Measurements from ENCODE around the gene PIK3C2G. TPM values are rescaled to one million over a fixed set of nuclear protein-coding genes. Genes with fewer than 3 reads are reported as not detected.

Gene PIK3C2G
- total RNA-seq, 2 donors from 2014 or later = not detected

DNA sequence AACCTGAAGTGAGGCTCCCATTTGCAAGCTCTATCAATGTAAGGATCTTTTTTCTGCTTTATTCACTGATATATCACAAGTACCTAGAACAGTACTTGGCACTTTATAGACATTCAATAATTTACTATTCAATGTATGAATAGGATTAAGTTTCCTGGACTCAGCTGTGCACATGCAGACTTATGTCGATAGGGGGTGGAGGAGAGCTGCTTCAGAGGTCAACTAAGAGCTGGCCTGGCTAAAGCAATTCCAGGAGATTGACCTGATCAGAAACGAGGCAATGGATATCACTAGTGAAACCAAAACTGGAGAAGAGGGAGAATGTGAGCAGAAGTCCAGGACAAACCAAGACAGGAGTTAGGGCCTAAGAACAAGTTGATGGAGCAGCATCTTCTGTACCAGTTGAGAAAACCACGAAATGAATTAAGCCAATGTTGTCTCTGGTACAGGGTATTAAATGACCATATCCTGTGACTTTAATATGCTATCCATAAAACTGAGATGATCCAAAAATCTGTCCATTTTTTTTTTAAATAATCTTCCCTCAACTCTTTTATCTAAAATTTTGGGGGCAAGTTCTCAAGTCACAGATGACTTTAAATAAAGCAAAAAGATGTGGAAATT is 169.2 kb downstream of the PIK3C2G start:
- peaks cover 3% of the 10 kb centered on the region for H3K9me3 Mint-ChIP-seq
- no peak for ATAC-seq (replicated peaks)
- H3K4me1 Mint-ChIP-seq = no peaks in the 10 kb centered on the region
- H3K27ac Mint-ChIP-seq = no peak overlapping the region
- no peaks in the 10 kb centered on the region for H3K27me3 Mint-ChIP-seq
- no peak overlapping the region for H3K4me3 Mint-ChIP-seq
- no peaks in the 10 kb centered on the region for H3K36me3 Mint-ChIP-seq (ENCODE audit: low read depth)

DNA sequence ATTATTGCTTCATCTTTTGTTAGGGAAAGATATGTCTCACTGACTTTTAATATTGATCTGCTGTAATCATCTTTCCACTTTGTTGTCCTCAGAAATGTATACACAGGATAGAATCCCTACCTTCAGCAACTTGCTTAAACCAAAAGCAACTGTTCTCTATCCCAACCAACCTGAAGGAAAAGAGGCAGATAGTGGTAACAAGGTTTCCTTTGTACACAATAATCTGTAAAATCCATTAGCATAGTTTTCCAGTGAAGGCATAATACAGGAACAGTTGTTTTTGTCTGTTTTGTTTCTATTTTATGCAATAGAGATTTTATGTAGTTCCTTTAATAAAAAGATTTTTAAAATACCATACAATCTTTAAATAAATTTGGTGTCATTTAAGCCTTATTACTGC is 170.5 kb downstream of the PIK3C2G start:
- Mint-ChIP-seq H3K27me3 (no peaks in the 10 kb centered on the region), H3K9me3 (peaks cover 3% of the 10 kb centered on the region), H3K27ac (no peak overlapping the region), H3K4me3 (no peak overlapping the region), H3K4me1 (no peaks in the 10 kb centered on the region), H3K36me3 (ENCODE audit: low read depth) (no peaks in the 10 kb centered on the region)
- no peak for ATAC-seq (replicated peaks)

DNA sequence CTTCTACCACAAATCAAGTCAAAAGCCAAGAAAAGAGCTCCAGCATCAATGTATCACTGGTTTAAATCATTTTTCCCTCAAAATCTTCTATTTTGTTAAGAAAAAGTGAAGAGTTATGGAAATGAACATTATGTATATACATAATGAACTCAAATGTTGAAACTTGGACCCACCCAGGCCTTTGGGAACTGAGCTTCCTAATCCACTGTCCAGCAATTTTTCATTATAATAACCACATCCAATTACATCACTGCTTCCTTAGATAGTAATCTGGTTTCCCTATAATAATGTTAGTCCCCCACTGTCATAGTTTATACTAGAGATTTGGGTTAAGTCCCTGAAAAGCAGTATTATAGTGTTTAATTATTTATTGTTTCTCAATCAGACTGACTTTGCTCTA is 170.9 kb downstream of the PIK3C2G start:
- Mint-ChIP-seq H3K4me1 (no peaks in the 10 kb centered on the region), H3K27me3 (no peaks in the 10 kb centered on the region), H3K36me3 (ENCODE audit: low read depth) (no peaks in the 10 kb centered on the region), H3K4me3 (no peak overlapping the region), H3K9me3 (peaks cover 3% of the 10 kb centered on the region), H3K27ac (no peak overlapping the region)
- ATAC-seq (replicated peaks) = no peak

DNA sequence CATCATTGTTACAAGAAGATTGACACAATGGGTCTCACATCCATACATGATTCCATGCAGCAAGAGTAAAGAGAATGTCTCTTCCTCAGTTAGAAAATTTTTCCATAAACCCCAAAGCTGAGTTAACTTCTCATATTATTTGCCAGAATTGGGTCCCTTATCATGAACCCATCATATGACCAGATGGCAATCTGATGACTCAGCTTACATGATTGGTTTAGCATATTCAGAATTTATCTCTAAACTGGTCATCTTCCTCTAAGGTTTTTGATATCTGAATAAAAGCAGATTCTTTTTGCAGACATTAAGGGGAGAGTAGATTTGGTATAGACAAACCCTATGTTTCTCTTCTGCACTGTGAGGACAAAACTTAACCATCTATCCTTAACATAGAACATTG is 174.9 kb downstream of the PIK3C2G start:
- H3K27ac Mint-ChIP-seq = no peak overlapping the region
- H3K27me3 Mint-ChIP-seq = no peaks in the 10 kb centered on the region

DNA sequence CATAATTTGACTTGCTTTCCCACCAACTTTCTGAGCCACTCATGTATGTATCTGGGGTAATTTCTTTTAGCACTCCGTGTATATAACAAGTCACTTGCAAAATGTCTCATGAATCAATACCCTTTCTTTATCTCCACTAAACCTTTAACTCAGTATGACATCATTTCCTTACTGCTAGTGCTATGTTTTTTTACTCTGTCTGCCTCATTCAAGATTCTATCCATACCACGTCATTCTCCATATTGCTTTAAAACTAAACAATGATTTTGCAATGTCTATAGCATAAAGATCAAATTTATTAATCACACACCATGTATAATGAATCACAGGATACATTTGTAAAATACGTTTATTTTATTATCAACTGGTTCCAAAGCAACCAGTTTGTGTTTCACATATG is 178.2 kb downstream of the PIK3C2G start:
- no peaks in the 10 kb centered on the region for H3K9me3 Mint-ChIP-seq

More for the DNA sequence above, 174.9 kb downstream of the PIK3C2G start:
- Mint-ChIP-seq H3K4me3 (no peak overlapping the region), H3K9me3 (no peaks in the 10 kb centered on the region), H3K4me1 (no peaks in the 10 kb centered on the region), H3K36me3 (ENCODE audit: low read depth) (no peaks in the 10 kb centered on the region)
- no peak for ATAC-seq (replicated peaks)

DNA sequence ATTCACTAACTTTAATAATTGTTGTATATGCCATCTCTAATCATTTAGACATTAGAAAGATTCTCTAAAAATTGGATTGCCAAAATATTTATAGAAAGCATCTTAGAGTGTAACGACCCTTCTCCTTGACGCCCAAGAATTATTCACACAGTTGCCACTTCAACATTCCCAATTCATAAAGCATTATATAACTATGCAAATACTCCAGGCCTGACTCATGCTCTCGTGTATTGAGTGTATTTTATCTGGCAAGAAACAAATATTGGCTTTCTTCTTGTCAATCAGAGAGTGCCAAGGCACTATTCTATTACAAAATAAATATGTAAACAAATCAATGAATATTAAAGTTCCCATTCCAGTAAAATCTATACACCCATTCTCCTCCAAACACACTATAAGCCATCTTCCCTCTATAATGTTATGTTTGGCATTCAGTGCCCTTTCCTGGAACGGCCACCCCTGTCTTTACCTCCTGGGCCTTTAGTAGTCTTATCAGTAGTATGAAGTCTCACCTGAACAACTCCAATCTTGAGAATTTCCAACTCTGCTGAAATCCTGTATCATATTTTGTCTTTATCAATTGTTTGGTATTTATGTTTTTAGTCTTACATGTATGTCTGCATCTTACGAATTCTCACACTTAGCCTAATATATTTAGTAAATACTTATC is 182.6 kb downstream of the PIK3C2G start:
- H3K9me3 Mint-ChIP-seq = peaks cover 3% of the 10 kb centered on the region
- H3K27ac Mint-ChIP-seq = no peak overlapping the region
- H3K4me3 Mint-ChIP-seq = no peak overlapping the region
- no peaks in the 10 kb centered on the region for H3K36me3 Mint-ChIP-seq (ENCODE audit: low read depth)
- H3K27me3 Mint-ChIP-seq = no peaks in the 10 kb centered on the region
- no peaks in the 10 kb centered on the region for H3K4me1 Mint-ChIP-seq
- no peak for ATAC-seq (replicated peaks)

More for the DNA sequence above, 178.2 kb downstream of the PIK3C2G start:
- ATAC-seq (replicated peaks) = no peak
- H3K27me3 Mint-ChIP-seq = no peaks in the 10 kb centered on the region
- no peaks in the 10 kb centered on the region for H3K36me3 Mint-ChIP-seq (ENCODE audit: low read depth)
- no peaks in the 10 kb centered on the region for H3K4me1 Mint-ChIP-seq
- no peak overlapping the region for H3K4me3 Mint-ChIP-seq
- H3K27ac Mint-ChIP-seq = no peak overlapping the region

DNA sequence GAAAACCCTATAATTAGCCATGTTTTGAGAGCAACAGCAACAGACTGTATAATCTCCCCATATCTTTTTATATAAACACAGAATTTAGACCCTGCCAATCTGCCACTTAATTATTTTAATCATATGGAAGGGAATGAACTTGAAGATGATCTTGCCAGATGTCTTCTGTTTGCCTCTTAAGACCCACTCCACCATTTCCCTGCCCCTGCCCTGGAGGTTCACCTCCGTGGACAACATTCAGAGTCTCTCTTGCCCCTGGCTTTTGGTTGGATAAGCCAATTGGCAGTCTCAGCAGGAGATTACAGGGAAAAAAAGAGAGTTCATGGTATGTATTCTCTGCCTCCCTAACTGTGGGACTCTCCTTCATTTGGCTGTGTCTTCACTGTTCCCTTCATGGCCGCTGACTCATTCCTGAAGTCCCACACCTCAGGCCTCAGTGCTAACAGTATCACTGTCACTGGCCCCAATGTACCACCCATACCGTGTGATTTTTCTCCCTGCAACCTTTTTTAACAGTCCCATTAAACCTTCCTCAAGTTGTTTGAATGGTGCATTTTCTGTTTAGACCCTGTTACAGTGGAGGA is 184.8 kb downstream of the PIK3C2G start:
- Mint-ChIP-seq H3K36me3 (ENCODE audit: low read depth) (no peaks in the 10 kb centered on the region), H3K27me3 (no peaks in the 10 kb centered on the region), H3K4me3 (no peak overlapping the region), H3K9me3 (peaks cover 3% of the 10 kb centered on the region), H3K4me1 (no peaks in the 10 kb centered on the region), H3K27ac (no peak overlapping the region)
- no peak for ATAC-seq (replicated peaks)

DNA sequence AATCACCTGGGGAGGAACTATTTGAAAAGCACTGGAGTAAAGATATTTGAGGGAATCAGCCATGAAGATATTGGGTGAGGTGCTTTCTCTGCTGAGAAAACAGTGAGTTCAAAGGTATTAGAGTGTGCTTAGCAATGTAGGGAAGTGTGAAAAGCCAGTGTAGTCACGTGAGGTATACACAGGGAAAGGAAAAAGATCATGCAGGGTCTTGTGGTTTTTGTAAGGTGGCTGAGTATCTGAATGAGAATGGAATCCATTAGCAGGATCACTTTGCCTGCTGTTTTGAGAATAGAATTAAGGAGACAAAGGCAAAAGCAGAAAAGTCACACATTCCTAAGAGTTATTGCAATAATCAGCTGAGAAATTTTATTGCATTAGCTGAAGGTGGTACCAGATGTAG is 193.0 kb downstream of the PIK3C2G start:
- Mint-ChIP-seq H3K27ac (no peak overlapping the region), H3K9me3 (peaks cover 13% of the 10 kb centered on the region), H3K4me3 (no peak overlapping the region), H3K27me3 (no peaks in the 10 kb centered on the region), H3K4me1 (no peaks in the 10 kb centered on the region), H3K36me3 (ENCODE audit: low read depth) (no peaks in the 10 kb centered on the region)
- ATAC-seq (replicated peaks) = no peak

DNA sequence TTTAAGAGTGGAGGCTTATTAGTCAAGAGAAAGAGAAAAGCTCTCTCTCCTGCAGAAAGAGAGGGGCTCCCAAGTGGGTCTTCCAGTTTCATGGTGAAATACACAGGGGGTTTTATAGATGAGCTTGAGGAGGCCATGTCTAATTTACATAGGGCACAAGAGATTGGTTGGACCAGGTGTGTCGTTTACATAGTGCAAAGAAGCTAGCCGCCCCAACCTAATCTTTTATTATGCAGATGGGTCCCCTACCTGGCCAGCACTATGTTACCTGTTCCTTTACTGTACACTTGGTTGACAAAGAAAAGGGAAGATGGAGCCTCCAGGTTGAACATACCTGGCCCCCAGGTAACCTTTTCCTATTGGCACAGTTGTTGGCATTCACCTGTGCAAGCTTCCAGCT is 195.0 kb downstream of the PIK3C2G start:
- no peak overlapping the region for H3K4me3 Mint-ChIP-seq
- no peak overlapping the region for H3K27ac Mint-ChIP-seq
- no peaks in the 10 kb centered on the region for H3K27me3 Mint-ChIP-seq
- no peaks in the 10 kb centered on the region for H3K36me3 Mint-ChIP-seq (ENCODE audit: low read depth)
- H3K4me1 Mint-ChIP-seq = no peaks in the 10 kb centered on the region
- ATAC-seq (replicated peaks) = no peak
- H3K9me3 Mint-ChIP-seq = peaks cover 11% of the 10 kb centered on the region

DNA sequence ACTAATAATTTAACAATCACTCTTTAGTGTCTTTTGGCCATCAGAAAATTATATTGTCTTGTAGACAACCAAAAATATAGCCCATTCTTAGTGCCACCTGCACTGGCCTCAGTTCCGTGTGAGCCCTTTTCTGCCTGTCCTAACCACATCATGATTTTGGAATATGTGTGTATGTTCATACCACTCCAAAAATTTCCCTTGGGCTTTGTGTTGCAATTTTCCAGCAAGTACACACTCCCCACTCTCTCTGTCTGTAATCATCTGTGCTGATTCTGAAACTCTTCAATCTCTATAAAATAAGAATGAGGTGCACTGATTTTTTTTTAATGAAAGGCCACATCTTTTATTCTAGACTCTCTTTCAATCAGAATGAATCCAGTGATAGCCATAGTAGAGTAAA is 196.0 kb downstream of the PIK3C2G start:
- no peak overlapping the region for H3K4me3 Mint-ChIP-seq
- H3K27me3 Mint-ChIP-seq = no peaks in the 10 kb centered on the region
- no peaks in the 10 kb centered on the region for H3K36me3 Mint-ChIP-seq (ENCODE audit: low read depth)
- H3K4me1 Mint-ChIP-seq = no peaks in the 10 kb centered on the region
- H3K27ac Mint-ChIP-seq = no peak overlapping the region
- H3K9me3 Mint-ChIP-seq = peaks cover 8% of the 10 kb centered on the region
- ATAC-seq (replicated peaks) = no peak

DNA sequence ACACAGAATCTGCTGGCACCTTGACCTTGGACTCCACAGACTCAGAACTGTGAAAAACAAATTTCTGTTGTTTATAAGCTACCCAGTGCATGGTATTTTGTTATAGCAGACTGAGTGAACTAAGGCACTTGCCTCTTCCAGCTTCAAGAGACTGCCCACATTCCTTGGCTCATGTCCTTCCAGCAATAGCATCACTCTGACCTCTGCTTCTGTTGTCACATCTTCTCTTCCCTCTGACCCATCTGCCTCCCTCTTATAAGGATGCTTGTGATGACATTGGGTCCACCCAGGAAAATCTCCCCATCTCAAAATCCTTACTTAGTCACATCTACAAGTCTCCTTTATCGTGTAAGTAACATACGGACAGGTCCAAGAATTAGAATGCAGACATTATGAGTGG is 200.4 kb downstream of the PIK3C2G start:
- no peak overlapping the region for H3K27ac Mint-ChIP-seq
- no peaks in the 10 kb centered on the region for H3K4me1 Mint-ChIP-seq
- no peaks in the 10 kb centered on the region for H3K36me3 Mint-ChIP-seq (ENCODE audit: low read depth)
- H3K27me3 Mint-ChIP-seq = no peaks in the 10 kb centered on the region
- ATAC-seq (replicated peaks) = no peak
- no peaks in the 10 kb centered on the region for H3K9me3 Mint-ChIP-seq
- no peak overlapping the region for H3K4me3 Mint-ChIP-seq

DNA sequence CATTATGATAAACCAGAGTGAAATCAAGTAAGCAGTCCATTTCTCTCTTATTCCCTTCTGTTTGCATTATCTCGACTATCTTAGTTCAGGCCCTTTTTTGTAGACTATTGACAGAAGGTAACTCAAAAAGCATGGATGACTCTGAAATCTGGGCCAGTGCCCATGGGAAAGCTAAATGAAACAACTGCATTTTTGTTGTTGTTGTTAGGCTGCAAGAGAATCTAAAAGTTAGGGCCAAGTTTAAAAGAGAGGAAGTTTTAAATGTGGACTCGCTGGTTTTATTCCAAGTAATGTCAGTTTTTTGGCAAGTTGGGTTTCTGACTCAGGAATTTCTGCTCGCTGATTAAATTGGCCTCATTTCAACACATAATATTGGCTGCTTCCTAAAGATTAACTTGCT is 201.1 kb downstream of the PIK3C2G start:
- Mint-ChIP-seq H3K4me3 (no peak overlapping the region), H3K36me3 (ENCODE audit: low read depth) (no peaks in the 10 kb centered on the region), H3K27ac (no peak overlapping the region), H3K27me3 (no peaks in the 10 kb centered on the region), H3K4me1 (no peaks in the 10 kb centered on the region), H3K9me3 (no peaks in the 10 kb centered on the region)
- ATAC-seq (replicated peaks) = no peak

DNA sequence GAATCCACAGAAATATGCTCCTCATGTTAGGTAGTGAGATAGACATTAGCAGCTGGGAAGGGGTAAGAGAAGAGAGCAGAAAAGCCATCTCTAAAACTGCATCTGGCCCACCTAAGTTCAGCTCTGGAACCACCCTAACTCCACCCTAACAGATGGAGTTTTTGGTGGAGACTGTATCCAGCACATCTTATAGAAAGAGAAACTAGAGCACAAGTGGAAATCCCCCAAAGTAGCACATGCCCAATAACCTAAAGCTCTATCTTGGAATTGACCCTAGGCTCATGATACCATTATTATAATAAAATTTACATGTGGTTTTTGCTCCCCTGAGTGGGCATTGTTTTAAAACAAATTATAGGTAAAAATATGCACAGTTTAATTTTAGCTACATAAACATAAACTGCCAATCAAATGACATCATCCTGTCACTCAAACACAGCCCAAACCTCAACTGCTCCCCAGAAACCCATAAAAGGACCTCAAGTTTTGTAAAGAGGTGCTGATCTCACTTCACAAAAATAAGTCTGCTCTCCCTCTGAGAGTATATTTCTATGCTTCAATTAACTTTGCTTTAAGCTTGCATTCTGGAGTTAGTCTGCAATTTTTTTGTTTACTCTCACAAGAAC is 206.4 kb downstream of the PIK3C2G start:
- ATAC-seq (replicated peaks) = no peak
- no peak overlapping the region for H3K4me3 Mint-ChIP-seq
- H3K36me3 Mint-ChIP-seq (ENCODE audit: low read depth) = no peaks in the 10 kb centered on the region
- no peaks in the 10 kb centered on the region for H3K9me3 Mint-ChIP-seq
- no peak overlapping the region for H3K27ac Mint-ChIP-seq
- no peaks in the 10 kb centered on the region for H3K4me1 Mint-ChIP-seq
- H3K27me3 Mint-ChIP-seq = no peaks in the 10 kb centered on the region

DNA sequence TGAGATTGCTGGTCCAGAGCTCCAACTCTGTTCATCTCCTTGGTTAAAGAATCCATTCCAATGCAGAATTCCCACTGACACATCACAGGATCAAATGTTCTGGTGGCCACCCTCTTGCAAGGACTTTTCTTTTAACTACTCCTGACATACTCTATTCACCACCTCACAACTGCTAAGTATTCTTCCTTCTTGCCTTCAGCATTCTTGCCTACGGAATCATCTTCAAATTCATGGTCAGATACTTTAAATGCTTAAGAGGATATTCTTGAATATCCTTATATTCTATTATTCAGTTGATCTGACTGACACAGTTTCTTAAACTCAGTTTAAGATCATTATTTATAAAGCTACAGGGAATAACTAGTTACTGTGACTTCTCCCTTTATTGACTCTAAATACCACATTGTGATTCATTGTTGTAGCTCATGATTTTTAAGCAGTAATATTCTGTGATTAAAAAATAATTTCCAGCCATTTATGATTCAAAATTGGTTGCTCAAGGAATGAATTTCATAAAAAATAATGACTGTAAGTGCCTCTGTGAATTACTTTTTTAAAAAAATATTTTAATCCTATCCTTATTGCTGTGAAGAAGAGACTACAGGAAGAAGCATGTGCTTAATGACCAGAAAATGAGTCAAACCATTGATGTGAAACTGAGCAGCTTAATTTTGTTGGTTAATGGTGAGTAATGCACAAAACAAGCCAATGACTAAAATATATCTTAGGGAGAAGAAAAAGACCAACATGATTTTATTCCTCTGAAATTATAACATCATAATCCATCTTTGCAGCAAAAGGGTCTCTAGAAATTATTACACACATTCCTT is 207.1 kb downstream of the PIK3C2G start:
- no peak for ATAC-seq (replicated peaks)
- Mint-ChIP-seq H3K9me3 (no peaks in the 10 kb centered on the region), H3K4me3 (no peak overlapping the region), H3K27ac (no peak overlapping the region), H3K36me3 (ENCODE audit: low read depth) (no peaks in the 10 kb centered on the region), H3K4me1 (no peaks in the 10 kb centered on the region), H3K27me3 (no peaks in the 10 kb centered on the region)

Data from activated T-helper 17 cell treated with anti-CD3 and anti-CD28 coated beads, Interleukin-2, amount 50 U/mL, for 72 hours (primary cell).